NCI-H187 treated with DMSO at 0.1 percent for 48 hours (cell line): ENCODE results near the gene HADHB.
"Not testable (repeated sequence)": the region's sequence is repeated elsewhere in the genome, so short reads cannot be mapped to it uniquely, and the experiment has no call there.

Source experiments
- DNase-seq: peaks from one replicate; lab custom pipeline; 2025; lab: John Stamatoyannopoulos, UW

The HADHB gene

GRCh38 chr2:26329083-26329482 is 84.3 kb downstream of the HADHB start:
- not testable (repeated sequence) for DNase-seq

GRCh38 chr2:26330114-26330549 is 85.4 kb downstream of the HADHB start:
- DNase-seq: peak; percentile 16

GRCh38 chr2:26330604-26331003 is 85.9 kb downstream of the HADHB start:
- no peak for DNase-seq

- not testable (repeated sequence) for DNase-seq
Observed at GRCh38 chr2:26331321-26331720, 86.6 kb downstream of the HADHB start.

- no peak for DNase-seq
Observed at GRCh38 chr2:26333293-26333692, 88.6 kb downstream of the HADHB start.

GRCh38 chr2:26335231-26335630 is 90.5 kb downstream of the HADHB start:
- DNase-seq: no peak

- DNase-seq: no peak
Observed at GRCh38 chr2:26336719-26337118, 92.0 kb downstream of the HADHB start.

- DNase-seq: no peak
Observed at GRCh38 chr2:26337298-26337697, 92.6 kb downstream of the HADHB start.
